SJSA1 (cell line): ENCODE results near the gene PITPNC1. TPM values are rescaled to one million over a fixed set of nuclear protein-coding genes. Genes with fewer than 3 reads are reported as not detected.

Experiments used
- DNase-seq, 2 experiments: peaks; one replicate each; pipeline ENCODE4 v3.0.0-alpha.2; 2015 to 2020; ENCODE audit warnings: low spot score in 2 of 2, low read depth in 1 of 2
- H3K27ac ChIP-seq: fragments of 250-450 bp; sonication (Bioruptor Pico); 2 replicates; pipeline ENCODE4 v1.5.1; 2020; ENCODE audit warnings: mild to moderate bottlenecking, moderate library complexity
- H3K27me3 ChIP-seq: fragments of 250-450 bp; sonication (Bioruptor Pico); replicated peaks from 2 replicates; pipeline ENCODE4 v1.5.1; 2020; ENCODE audit warnings: mild to moderate bottlenecking, moderate library complexity
- H3K36me3 ChIP-seq: fragments of 250-450 bp; sonication (Bioruptor Pico); 2 replicates; pipeline ENCODE4 v1.5.1; 2020; ENCODE audit warnings: mild to moderate bottlenecking
- H3K4me1 ChIP-seq: fragments of 250-450 bp; sonication (Bioruptor Pico); replicated peaks from 2 replicates; pipeline ENCODE4 v1.6.1; 2021; ENCODE audit warnings: mild to moderate bottlenecking
- H3K4me3 ChIP-seq: fragments of 250-450 bp; sonication (Bioruptor Pico); 2 replicates; pipeline ENCODE4 v1.5.1; 2020; ENCODE audit warnings: mild to moderate bottlenecking
- H3K9me3 ChIP-seq: fragments of 250-450 bp; sonication (Bioruptor Pico); replicated peaks from 2 replicates; pipeline ENCODE4 v1.5.1; 2020; ENCODE audit warnings: mild to moderate bottlenecking
- total RNA-seq: library from RNA; depleted of rRNA; stranded (reverse); fragments of >200 nt; shearing (Covaris generic); gene quantifications from 2 replicates; pipeline ENCODE4 v1.2.3, GENCODE V29; 2014; rRNA removed

PITPNC1 gene
- total RNA-seq, 1 experiment from 2014 or later: 9.1 TPM

- H3K4me3 ChIP-seq: no peak overlapping the region
- H3K4me1 ChIP-seq: no peaks in the 10 kb centered on the region
- no peak overlapping the region for H3K27ac ChIP-seq
- peaks cover 95% of the 10 kb centered on the region for H3K36me3 ChIP-seq
- H3K9me3 ChIP-seq: peaks cover 4% of the 10 kb centered on the region; the same call in 1 of the 2 replicates
- DNase-seq: no peak
- no peaks in the 10 kb centered on the region for H3K27me3 ChIP-seq
Observed at GRCh38 chr17:67733449-67733848, 356.4 kb downstream of the PITPNC1 start.

GRCh38 chr17:67737145-67737544 is 360.1 kb downstream of the PITPNC1 start:
- H3K4me3 ChIP-seq: no peak overlapping the region
- no peak for DNase-seq
- H3K36me3 ChIP-seq: peaks cover 95% of the 10 kb centered on the region
- no peaks in the 10 kb centered on the region for H3K27me3 ChIP-seq
- H3K9me3 ChIP-seq: no peaks in the 10 kb centered on the region
- H3K27ac ChIP-seq: no peak overlapping the region
- H3K4me1 ChIP-seq: no peaks in the 10 kb centered on the region

GRCh38 chr17:67742025-67742424 is 364.9 kb downstream of the PITPNC1 start:
- no peak for DNase-seq
- Histone ChIP-seq H3K9me3 (no peaks in the 10 kb centered on the region), H3K4me3 (no peak overlapping the region), H3K36me3 (peaks cover 93% of the 10 kb centered on the region), H3K4me1 (no peaks in the 10 kb centered on the region), H3K27ac (no peak overlapping the region), H3K27me3 (0 out of 2 replicates have a peak, but pooled peaks cover 3% of the 10 kb centered on the region)

Other genes starting within 250 kb of the PITPNC1 start
- gene HELZ, start 132.1 kb upstream of the PITPNC1 start, total RNA-seq: 22.8 and 60.0 TPM in 2 replicates
- gene PSMD12, start 10.7 kb upstream of the PITPNC1 start, total RNA-seq: 52.5 and 59.4 TPM in 2 replicates